Progenitor cell of endocrine pancreas (in vitro differentiated cells): ENCODE results near the gene CELA2B. TPM values are rescaled to one million over a fixed set of nuclear protein-coding genes. Genes with fewer than 3 reads are reported as not detected.
"Not testable (repeated sequence)": the region's sequence is repeated elsewhere in the genome, so short reads cannot be mapped to it uniquely, and the experiment has no call there.

Experiments
- DNase-seq: peaks from one replicate; pipeline ENCODE4 v3.0.0; 2021; ENCODE audit warnings: low spot score; ENCODE audit not compliant: unreplicated experiment
- H3K27ac Mint-ChIP-seq: 2 replicates; pipeline ENCODE4 v1.8.0; 2021; ENCODE audit warnings: mild to moderate bottlenecking, moderate library complexity, mixed read lengths
- H3K27me3 Mint-ChIP-seq: 2 replicates; pipeline ENCODE4 v1.8.0; 2021; ENCODE audit warnings: mixed read lengths
- H3K36me3 Mint-ChIP-seq: 2 replicates; pipeline ENCODE4 v1.8.0; 2022; ENCODE audit warnings: mixed read lengths; ENCODE audit not compliant: insufficient read depth
- H3K4me1 Mint-ChIP-seq: 2 replicates; pipeline ENCODE4 v1.8.0; 2021; ENCODE audit warnings: low read depth, mixed read lengths
- H3K4me3 Mint-ChIP-seq: 2 replicates; pipeline ENCODE4 v1.8.0; 2021; ENCODE audit warnings: low read depth, mild to moderate bottlenecking, moderate library complexity, mixed read lengths
- H3K9me3 Mint-ChIP-seq: 2 replicates; pipeline ENCODE4 v1.8.0; 2021; ENCODE audit warnings: low read depth, mixed read lengths
- total RNA-seq: library from RNA; stranded (reverse); gene quantifications from 2 replicates; pipeline ENCODE4 v1.2.1, GENCODE V29; 2021
- TF ChIP-seq, protein P1 (sequence below): fragments of 200-600 bp; sonication (generic); IDR thresholded peaks from one replicate; pipeline ENCODE4 v1.5.0; 2021; ENCODE audit warnings: antibody characterized with exemption, mild to moderate bottlenecking; ENCODE audit not compliant: unreplicated experiment

Gene CELA2B
- total RNA-seq, 1 donor from 2014 or later = not detected

GRCh38 chr1:15465674-15466073 lies 10.2 kb upstream of the CELA2B start:
- no peak for DNase-seq
- Mint-ChIP-seq H3K4me1 (peaks cover 6% of the 10 kb centered on the region), H3K27ac (peak overlapping the region; percentile 59), H3K4me3 (no peak overlapping the region), H3K27me3 (no peaks in the 10 kb centered on the region), H3K9me3 (no peaks in the 10 kb centered on the region), H3K36me3 (no peaks in the 10 kb centered on the region)
- TF ChIP-seq, protein P1, sequence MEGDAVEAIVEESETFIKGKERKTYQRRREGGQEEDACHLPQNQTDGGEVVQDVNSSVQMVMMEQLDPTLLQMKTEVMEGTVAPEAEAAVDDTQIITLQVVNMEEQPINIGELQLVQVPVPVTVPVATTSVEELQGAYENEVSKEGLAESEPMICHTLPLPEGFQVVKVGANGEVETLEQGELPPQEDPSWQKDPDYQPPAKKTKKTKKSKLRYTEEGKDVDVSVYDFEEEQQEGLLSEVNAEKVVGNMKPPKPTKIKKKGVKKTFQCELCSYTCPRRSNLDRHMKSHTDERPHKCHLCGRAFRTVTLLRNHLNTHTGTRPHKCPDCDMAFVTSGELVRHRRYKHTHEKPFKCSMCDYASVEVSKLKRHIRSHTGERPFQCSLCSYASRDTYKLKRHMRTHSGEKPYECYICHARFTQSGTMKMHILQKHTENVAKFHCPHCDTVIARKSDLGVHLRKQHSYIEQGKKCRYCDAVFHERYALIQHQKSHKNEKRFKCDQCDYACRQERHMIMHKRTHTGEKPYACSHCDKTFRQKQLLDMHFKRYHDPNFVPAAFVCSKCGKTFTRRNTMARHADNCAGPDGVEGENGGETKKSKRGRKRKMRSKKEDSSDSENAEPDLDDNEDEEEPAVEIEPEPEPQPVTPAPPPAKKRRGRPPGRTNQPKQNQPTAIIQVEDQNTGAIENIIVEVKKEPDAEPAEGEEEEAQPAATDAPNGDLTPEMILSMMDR = no peak

DNA sequence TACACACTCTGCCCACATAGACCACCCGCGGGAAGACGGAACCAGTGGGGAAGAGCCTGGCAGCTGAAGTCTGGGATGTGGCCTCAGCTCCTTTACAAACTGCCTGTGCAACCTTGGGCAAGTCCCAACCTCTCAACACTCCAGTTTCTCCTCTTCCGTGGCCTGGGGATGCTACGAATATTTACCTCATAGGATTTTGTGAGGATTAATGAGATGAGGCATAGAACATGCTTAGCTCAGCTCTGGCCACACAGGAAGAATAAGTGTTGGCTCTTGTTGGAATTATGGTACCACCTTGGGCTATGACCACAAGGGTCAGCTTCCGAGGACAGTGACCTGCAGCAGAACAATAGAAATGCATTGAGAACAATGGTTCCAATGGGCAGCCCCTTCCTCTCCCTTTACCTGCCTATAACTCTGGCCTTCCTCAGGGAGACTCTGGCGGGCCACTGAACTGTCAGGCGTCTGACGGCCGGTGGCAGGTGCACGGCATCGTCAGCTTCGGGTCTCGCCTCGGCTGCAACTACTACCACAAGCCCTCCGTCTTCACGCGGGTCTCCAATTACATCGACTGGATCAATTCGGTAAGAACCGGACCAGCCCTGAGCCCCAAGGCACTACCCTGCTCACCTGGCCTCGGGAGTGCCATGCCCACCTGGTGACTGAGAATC lies 8.8 kb upstream of the CELA2B start:
- not testable (repeated sequence) for H3K4me3 Mint-ChIP-seq, H3K36me3 Mint-ChIP-seq, H3K9me3 Mint-ChIP-seq, H3K27ac Mint-ChIP-seq, H3K4me1 Mint-ChIP-seq, DNase-seq, H3K27me3 Mint-ChIP-seq

GRCh38 chr1:15468145-15468544 lies 7.8 kb upstream of the CELA2B start:
- Mint-ChIP-seq H3K27ac (no peak overlapping the region), H3K4me3 (no peak overlapping the region), H3K4me1 (peaks cover 4% of the 10 kb centered on the region), H3K9me3 (no peaks in the 10 kb centered on the region), H3K36me3 (no peaks in the 10 kb centered on the region), H3K27me3 (no peaks in the 10 kb centered on the region)
- TF ChIP-seq, protein P1 = no peak
- DNase-seq = no peak

DNA sequence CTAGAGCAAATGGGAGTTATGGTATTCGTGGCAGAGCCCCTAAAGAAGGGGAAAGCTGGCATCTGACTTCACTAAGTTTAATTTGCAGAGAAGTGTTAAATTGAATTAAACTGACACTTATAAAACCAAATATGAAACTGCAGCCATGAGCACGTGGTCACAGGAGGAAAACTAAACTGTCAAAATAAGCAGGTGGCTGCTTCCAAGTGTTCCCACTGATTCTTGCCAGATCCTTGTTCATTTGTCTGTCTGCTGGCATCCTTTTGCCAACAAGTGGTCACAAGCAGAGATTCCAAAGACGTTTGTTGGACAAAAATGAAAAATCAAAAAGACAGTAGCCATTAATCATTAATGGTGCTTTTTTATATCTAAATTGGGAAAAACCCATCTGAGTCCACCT lies 6.5 kb upstream of the CELA2B start:
- DNase-seq = no peak
- H3K4me3 Mint-ChIP-seq = no peak overlapping the region
- H3K4me1 Mint-ChIP-seq = no peaks in the 10 kb centered on the region
- H3K36me3 Mint-ChIP-seq = no peaks in the 10 kb centered on the region
- H3K27me3 Mint-ChIP-seq = no peaks in the 10 kb centered on the region
- no peaks in the 10 kb centered on the region for H3K9me3 Mint-ChIP-seq
- H3K27ac Mint-ChIP-seq = no peak overlapping the region
- TF ChIP-seq, protein P1 = no peak

GRCh38 chr1:15469821-15470448 lies 6.0 kb upstream of the CELA2B start:
- not testable (repeated sequence) for H3K27me3 Mint-ChIP-seq, H3K4me3 Mint-ChIP-seq, H3K36me3 Mint-ChIP-seq, H3K27ac Mint-ChIP-seq, H3K4me1 Mint-ChIP-seq, H3K9me3 Mint-ChIP-seq, DNase-seq

GRCh38 chr1:15471067-15471466 lies 4.8 kb upstream of the CELA2B start:
- not testable (repeated sequence) for H3K4me3 Mint-ChIP-seq, DNase-seq, H3K36me3 Mint-ChIP-seq, H3K27ac Mint-ChIP-seq, H3K4me1 Mint-ChIP-seq, H3K9me3 Mint-ChIP-seq, H3K27me3 Mint-ChIP-seq

DNA sequence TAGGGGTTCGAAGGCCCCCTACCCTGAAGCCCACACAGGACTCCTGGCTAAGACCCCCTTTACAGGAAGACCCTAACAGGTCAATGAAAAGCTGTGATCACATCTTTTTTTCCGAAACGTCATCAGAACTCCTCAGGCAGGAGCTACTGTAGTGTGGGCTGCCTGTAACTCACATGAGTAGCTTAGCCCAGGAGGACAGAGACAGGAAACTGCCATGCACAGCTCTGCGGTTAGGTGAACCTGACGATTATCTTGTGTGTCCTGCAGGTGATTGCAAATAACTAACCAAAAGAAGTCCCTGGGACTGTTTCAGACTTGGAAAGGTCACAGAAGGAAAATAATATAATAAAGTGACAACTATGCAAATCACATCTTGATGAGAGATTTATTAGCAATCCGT lies 4.2 kb upstream of the CELA2B start:
- H3K27ac Mint-ChIP-seq, DNase-seq, H3K4me3 Mint-ChIP-seq, H3K9me3 Mint-ChIP-seq, H3K27me3 Mint-ChIP-seq, H3K36me3 Mint-ChIP-seq, H3K4me1 Mint-ChIP-seq: not testable (repeated sequence)
